NCI-H146 treated with DMSO at 0.1 percent for 48 hours (cell line): ENCODE measurements around the gene DIP2C.
"Not testable (repeated sequence)": the region's sequence is repeated elsewhere in the genome, so short reads cannot be mapped to it uniquely, and the experiment has no call there.

Source experiments
- DNase-seq: peaks from one replicate; lab custom pipeline; 2025; ENCODE audit not compliant: unreplicated experiment; lab: John Stamatoyannopoulos, UW

DIP2C gene

GRCh38 chr10:485776-486175, 203.7 kb downstream of the DIP2C start:
- no peak for DNase-seq

- no peak for DNase-seq
Measured at GRCh38 chr10:484925-485661, 204.4 kb downstream of the DIP2C start.

- DNase-seq = peak; percentile 81
Measured at GRCh38 chr10:484441-484924, 205.0 kb downstream of the DIP2C start.

GRCh38 chr10:483261-483660, 206.2 kb downstream of the DIP2C start:
- DNase-seq = no peak

- no peak for DNase-seq
Measured at GRCh38 chr10:482848-483247, 206.6 kb downstream of the DIP2C start.

- no peak for DNase-seq
Measured at GRCh38 chr10:482051-482501, 207.4 kb downstream of the DIP2C start.

- DNase-seq = no peak
Measured at GRCh38 chr10:481628-482027, 207.8 kb downstream of the DIP2C start.

- DNase-seq = peak; percentile 15
Measured at GRCh38 chr10:480928-481552, 208.4 kb downstream of the DIP2C start.

GRCh38 chr10:480498-480927, 209.0 kb downstream of the DIP2C start:
- no peak for DNase-seq

GRCh38 chr10:479706-480497, 209.6 kb downstream of the DIP2C start:
- DNase-seq = not testable (repeated sequence)

- DNase-seq = no peak
Measured at GRCh38 chr10:478471-479245, 210.8 kb downstream of the DIP2C start.

GRCh38 chr10:477620-478019, 211.8 kb downstream of the DIP2C start:
- DNase-seq = no peak

GRCh38 chr10:476455-476780, 213.1 kb downstream of the DIP2C start:
- no peak for DNase-seq

- no peak for DNase-seq
Measured at GRCh38 chr10:475709-476454, 213.6 kb downstream of the DIP2C start.

GRCh38 chr10:474946-475345, 214.5 kb downstream of the DIP2C start:
- no peak for DNase-seq

GRCh38 chr10:474406-474805, 215.1 kb downstream of the DIP2C start:
- DNase-seq = no peak

GRCh38 chr10:472241-472910, 217.1 kb downstream of the DIP2C start:
- DNase-seq = no peak

GRCh38 chr10:470339-471003, 219.0 kb downstream of the DIP2C start:
- DNase-seq = no peak

- DNase-seq = no peak
Measured at GRCh38 chr10:469947-470338, 219.5 kb downstream of the DIP2C start.
